ENCODE data around the gene NDUFAB1.

GRCh38 chr16:23572394-23572793, 23.7 kb downstream of the NDUFAB1 start:
- TF ChIP-seq ELF4 (IDR thresholded peaks at IDR 0.05) (no peak), TARDBP (IDR thresholded peaks at IDR 0.05) (no peak), BHLHE40 (IDR thresholded peaks at IDR 0.05; ENCODE audit: borderline replicate concordance) (no peak), FOXK2 (IDR thresholded peaks at IDR 0.05) (no peak), NFRKB (IDR thresholded peaks at IDR 0.05) (no peak), CTBP1 (IDR thresholded peaks at IDR 0.05; ENCODE audit: borderline replicate concordance) (no peak), L3MBTL2 (conservative IDR thresholded peaks at IDR 0.05) (no peak), SP1 (IDR thresholded peaks at IDR 0.05) (no peak)
